T-cell (primary cell): ENCODE measurements around the gene GARIN1A. TPM values are rescaled to one million over a fixed set of nuclear protein-coding genes. Genes with fewer than 3 reads are reported as not detected.

ENCODE experiments used
- ATAC-seq, 4 experiments: fragments of 200-7000 bp in 3 of 4; fragments of 150-1000 bp in 1 of 4; cut with Tn5 transposase; replicated peaks in 1 of 4; 1 replicate in 3 of 4; 2 replicates in 1 of 4; pipeline ENCODE4 v1.10.0; 2021; ENCODE audit warnings: moderate library complexity in 3 of 4, mild to moderate bottlenecking in 2 of 4, moderate number of reproducible peaks in 1 of 4
- CTCF ChIA-PET, 2 donors: fragments of 300-600 bp; sonication (Branson Sonifier 250); formaldehyde crosslinking; loops; one replicate each; lab custom pipeline; 2022; ENCODE audit warnings: antibody characterized with exemption in 2 of 2; lab: Charles Lee
- POLR2A ChIA-PET, 2 donors: fragments of 300-600 bp; sonication (Branson Sonifier 250); formaldehyde crosslinking; loops; one replicate each; lab custom pipeline; 2022; ENCODE audit warnings: antibody characterized with exemption in 2 of 2; lab: Charles Lee
- DNase-seq, 35 experiments: peaks; one replicate each; pipeline versions ENCODE4 v3.0.0 to v3.0.0-alpha.2; 2013 to 2023
- H3K27ac ChIP-seq: one replicate; pipeline ENCODE4 v1.5.1; 2013; ENCODE audit warnings: low read length
- H3K27me3 ChIP-seq, 2 experiments: replicated peaks in 1 of 2; 1 replicate in 1 of 2; 2 replicates in 1 of 2; pipeline versions ENCODE4 v1.6.1 to v1.7.0; 2013; ENCODE audit warnings: low read length in 1 of 2, mixed read lengths in 1 of 2; ENCODE audit not compliant: control insufficient read depth in 2 of 2, insufficient read depth in 2 of 2; ENCODE audit errors: extremely low read depth in 1 of 2
- H3K36me3 ChIP-seq, 2 donors: 1 replicate in 1 of 2; 2 replicates in 1 of 2; pipeline versions ENCODE4 v1.6.1 to v1.7.0; 2013; ENCODE audit warnings: low read length in 1 of 2; ENCODE audit not compliant: control insufficient read depth in 2 of 2, insufficient read depth in 1 of 2; ENCODE audit errors: extremely low read depth in 1 of 2
- H3K4me1 ChIP-seq, 2 experiments: 1 replicate in 1 of 2; 2 replicates in 1 of 2; pipeline versions ENCODE4 v1.6.1 to v1.7.0; 2013; ENCODE audit warnings: low read length in 2 of 2, mixed read lengths in 1 of 2; ENCODE audit not compliant: insufficient read depth in 2 of 2, control insufficient read depth in 1 of 2; ENCODE audit errors: extremely low read depth in 1 of 2
- H3K4me3 ChIP-seq, 2 donors: 1 replicate in 1 of 2; 2 replicates in 1 of 2; pipeline versions ENCODE4 v1.5.1 to v1.7.0; 2013; ENCODE audit warnings: mild to moderate bottlenecking in 2 of 2, low read length in 1 of 2, moderate library complexity in 1 of 2; ENCODE audit not compliant: control insufficient read depth in 1 of 2; ENCODE audit errors: extremely low read depth in 1 of 2
- H3K9me3 ChIP-seq: 2 replicates; pipeline ENCODE4 v1.7.0; 2013
- H3K27ac Mint-ChIP-seq, 2 donors: one replicate each; pipeline ENCODE4 v1.8.0; 2020 to 2021; ENCODE audit warnings: mild to moderate bottlenecking in 2 of 2, mixed read lengths in 2 of 2
- H3K27me3 Mint-ChIP-seq, 2 donors: one replicate each; pipeline ENCODE4 v1.8.0; 2021 to 2022; ENCODE audit warnings: mixed read lengths in 2 of 2
- H3K36me3 Mint-ChIP-seq: one replicate; pipeline ENCODE4 v1.8.0; 2021; ENCODE audit warnings: mixed read lengths
- H3K4me1 Mint-ChIP-seq, 3 donors: one replicate each; pipeline ENCODE4 v1.8.0; 2020 to 2022; ENCODE audit warnings: mixed read lengths in 3 of 3, mild to moderate bottlenecking in 1 of 3
- H3K4me3 Mint-ChIP-seq, 3 donors: one replicate each; pipeline ENCODE4 v1.8.0; 2020 to 2022; ENCODE audit warnings: mild to moderate bottlenecking in 3 of 3, mixed read lengths in 3 of 3, moderate library complexity in 3 of 3
- H3K9me3 Mint-ChIP-seq, 3 donors: one replicate each; pipeline ENCODE4 v1.8.0; 2020 to 2022; ENCODE audit warnings: mixed read lengths in 3 of 3
- WGBS: methylation state at CpG from one replicate; pipeline ENCODE4 v1.1.5; 2013; ENCODE audit warnings: missing lambda C conversion rate; ENCODE audit not compliant: insufficient coverage; 5-methylcytosine and 5-hydroxymethylcytosine counted together
- total RNA-seq, 35 experiments: library from RNA in 6 of 35; stranded (reverse) in 6 of 35; fragments of 120-200 nt in 1 of 35; gene quantifications; one replicate each; pipeline versions ENCODE4 v1.2.1 to v1.2.4 and lab custom pipeline; 2013 to 2026

GARIN1A gene
- total RNA-seq, 5 donors from 2014 or later (not counting 1 experiment from before 2014, with no cell fraction given), result 1.4 to 3.7 (median 3.2) TPM

DNA sequence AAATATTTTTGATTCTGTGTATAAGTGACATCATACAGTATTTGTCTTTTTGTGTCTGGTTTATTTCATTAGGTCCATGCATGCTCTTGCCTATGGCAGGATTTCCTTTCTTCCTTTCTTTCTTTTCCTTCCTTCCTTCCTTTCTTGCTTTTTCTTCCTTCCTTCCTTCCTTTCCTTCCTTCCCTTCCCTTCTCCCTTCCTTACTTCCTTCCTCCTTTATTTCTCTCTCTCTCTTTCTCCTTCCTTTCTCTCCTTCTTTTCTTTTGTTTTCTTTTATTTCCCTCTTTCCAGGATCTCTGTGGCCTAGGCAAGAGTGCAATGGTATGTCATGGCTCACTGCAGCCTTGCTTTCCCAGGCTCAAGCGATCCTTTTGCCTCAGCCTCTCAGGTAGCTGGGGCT, 35.7 kb downstream of the GARIN1A start:
- Mint-ChIP-seq H3K4me3 (no peak overlapping the region), H3K27ac (no peak overlapping the region), H3K9me3 (no peaks in the 10 kb centered on the region), H3K36me3 (no peaks in the 10 kb centered on the region), H3K4me1 (peaks cover 0 to 6% (median 0%) of the 10 kb centered on the region in 3 donors), H3K27me3 (peaks cover 2 to 3% of the 10 kb centered on the region in 2 donors)
- H3K27me3 ChIP-seq, result no peaks in the 10 kb centered on the region
- H3K36me3 ChIP-seq, result no peaks in the 10 kb centered on the region
- no peak for DNase-seq
- no peaks in the 10 kb centered on the region for H3K9me3 ChIP-seq
- H3K27ac ChIP-seq, result no peak overlapping the region
- no peak for ATAC-seq
- WGBS, result no CpG with 5 or more reads among the region's 1 CpG
- CTCF ChIA-PET, result interaction anchor here (0.7 kb wide), 2 partner anchors 12 to 97 kb away, joined by 3 to 9 read pairs; no protein-coding TSS in a partner anchor
- H3K4me3 ChIP-seq, result no peak overlapping the region
- H3K4me1 ChIP-seq, result no peaks in the 10 kb centered on the region
- POLR2A ChIA-PET, result interaction anchor here in 1 of 2 donors (0.7 kb wide), 1 partner anchor 588 kb away, joined by 5 read pairs; no protein-coding TSS in a partner anchor

DNA sequence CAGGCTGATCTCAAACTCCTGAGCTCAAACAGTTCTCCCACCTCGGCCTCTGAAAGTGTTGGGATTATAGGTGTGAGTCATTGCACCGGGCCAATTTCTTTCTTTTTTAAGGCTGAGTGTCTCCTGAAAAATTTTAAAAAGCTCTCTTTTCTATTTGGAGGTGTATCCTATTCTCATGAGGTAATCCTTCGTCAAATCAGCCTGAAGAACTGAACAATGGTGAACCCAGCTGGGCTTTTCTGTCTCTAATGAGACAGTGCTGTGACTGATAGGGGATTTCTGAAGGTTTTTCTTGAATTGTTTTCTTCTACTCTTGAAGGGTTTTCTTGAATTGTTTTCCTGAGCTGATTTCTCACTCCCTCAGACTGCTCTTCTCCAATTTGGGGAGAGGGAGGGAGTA, 36.1 kb downstream of the GARIN1A start:
- Mint-ChIP-seq H3K4me1 (peaks cover 0 to 6% (median 0%) of the 10 kb centered on the region in 3 donors), H3K4me3 (no peak overlapping the region), H3K9me3 (no peaks in the 10 kb centered on the region), H3K27ac (no peak overlapping the region), H3K27me3 (peaks cover 2 to 3% of the 10 kb centered on the region in 2 donors), H3K36me3 (no peaks in the 10 kb centered on the region)
- no peaks in the 10 kb centered on the region for H3K36me3 ChIP-seq
- CTCF ChIA-PET, result interaction anchor here (0.7 kb wide), 2 partner anchors 12 to 96 kb away, joined by 3 to 9 read pairs; no protein-coding TSS in a partner anchor
- H3K4me1 ChIP-seq, result no peaks in the 10 kb centered on the region
- no peaks in the 10 kb centered on the region for H3K9me3 ChIP-seq
- peaks cover 0 to 3% of the 10 kb centered on the region in 2 experiments for H3K27me3 ChIP-seq
- WGBS, result no CpG with 5 or more reads among the region's 3 CpGs
- DNase-seq (no peak), ATAC-seq (no peak)
- no peak overlapping the region for H3K4me3 ChIP-seq
- POLR2A ChIA-PET, result interaction anchor here in 1 of 2 donors (0.6 to 0.7 kb wide), 2 partner anchors 23 to 587 kb away, joined by 3 to 5 read pairs; no protein-coding TSS in a partner anchor
- H3K27ac ChIP-seq, result no peak overlapping the region

DNA sequence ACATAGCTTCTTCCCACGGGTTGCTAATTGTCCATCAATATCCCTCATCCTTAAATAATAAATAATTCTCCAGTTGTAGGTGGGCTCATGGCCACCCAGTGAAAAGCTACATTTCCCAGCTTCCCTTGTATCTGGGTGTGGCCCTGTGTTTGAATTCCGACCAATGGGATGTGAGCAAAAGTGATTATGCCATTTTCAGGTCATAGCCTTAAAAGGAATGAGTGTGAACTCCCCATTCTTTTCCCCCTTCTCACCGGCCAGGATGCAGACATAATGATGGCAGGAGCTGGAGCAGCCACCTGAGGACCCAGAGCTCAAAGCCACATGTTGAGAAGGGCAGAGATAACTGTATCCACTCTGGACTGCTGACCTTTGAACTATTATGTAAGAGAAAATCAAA, 36.7 kb downstream of the GARIN1A start:
- DNase-seq (no peak), ATAC-seq (no peak)
- CTCF ChIA-PET, result no interaction called here
- Histone ChIP-seq H3K27ac (no peak overlapping the region), H3K9me3 (no peaks in the 10 kb centered on the region), H3K27me3 (peaks cover 0 to 3% of the 10 kb centered on the region in 2 experiments), H3K4me1 (no peaks in the 10 kb centered on the region), H3K36me3 (no peaks in the 10 kb centered on the region), H3K4me3 (no peak overlapping the region)
- H3K4me1 Mint-ChIP-seq, result peaks cover 0 to under 1% (median 0%) of the 10 kb centered on the region in 3 donors
- H3K36me3 Mint-ChIP-seq, result no peaks in the 10 kb centered on the region
- H3K4me3 Mint-ChIP-seq, result no peak overlapping the region
- no peak overlapping the region for H3K27ac Mint-ChIP-seq
- no peaks in the 10 kb centered on the region for H3K9me3 Mint-ChIP-seq
- peaks cover under 1 to 2% of the 10 kb centered on the region in 2 donors for H3K27me3 Mint-ChIP-seq
- no CpG with 5 or more reads among the region's 3 CpGs for WGBS
- POLR2A ChIA-PET, result interaction anchor here (0.6 kb wide), 2 partner anchors 24 to 940 kb away, joined by 3 to 8 read pairs; no protein-coding TSS in a partner anchor

DNA sequence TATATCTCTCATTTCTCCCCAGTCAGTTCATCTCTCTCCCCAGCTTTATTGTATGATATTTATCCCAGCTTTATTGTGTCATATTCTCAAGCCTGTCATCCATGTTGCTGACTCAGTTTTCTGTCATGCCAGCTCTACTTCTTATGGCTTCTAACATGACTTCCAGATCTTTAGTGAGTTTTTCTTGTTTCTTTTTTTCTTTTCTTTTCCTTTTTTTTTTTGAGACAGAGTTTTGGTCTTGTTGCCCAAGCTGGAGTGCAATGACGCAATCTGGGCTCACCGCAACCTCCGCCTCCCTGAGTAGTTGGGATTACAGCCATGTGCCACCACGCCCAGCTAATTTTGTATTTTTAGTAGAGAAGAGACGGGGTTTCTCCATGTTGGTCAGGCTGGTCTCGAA, 38.4 kb downstream of the GARIN1A start:
- Mint-ChIP-seq H3K4me1 (no peaks in the 10 kb centered on the region), H3K9me3 (no peaks in the 10 kb centered on the region), H3K27me3 (peaks cover 8 to 14% of the 10 kb centered on the region in 2 donors), H3K27ac (no peak overlapping the region), H3K4me3 (no peak overlapping the region), H3K36me3 (no peaks in the 10 kb centered on the region)
- no peak for DNase-seq
- Histone ChIP-seq H3K4me3 (no peak overlapping the region), H3K27ac (no peak overlapping the region), H3K4me1 (no peaks in the 10 kb centered on the region), H3K27me3 (peaks cover 0 to 13% of the 10 kb centered on the region in 2 experiments), H3K9me3 (no peaks in the 10 kb centered on the region), H3K36me3 (no peaks in the 10 kb centered on the region)
- ATAC-seq, result no peak
- WGBS, result 100% methylated on average over 3 of the region's 6 CpGs
- POLR2A ChIA-PET, result no interaction called here
- CTCF ChIA-PET, result no interaction called here

DNA sequence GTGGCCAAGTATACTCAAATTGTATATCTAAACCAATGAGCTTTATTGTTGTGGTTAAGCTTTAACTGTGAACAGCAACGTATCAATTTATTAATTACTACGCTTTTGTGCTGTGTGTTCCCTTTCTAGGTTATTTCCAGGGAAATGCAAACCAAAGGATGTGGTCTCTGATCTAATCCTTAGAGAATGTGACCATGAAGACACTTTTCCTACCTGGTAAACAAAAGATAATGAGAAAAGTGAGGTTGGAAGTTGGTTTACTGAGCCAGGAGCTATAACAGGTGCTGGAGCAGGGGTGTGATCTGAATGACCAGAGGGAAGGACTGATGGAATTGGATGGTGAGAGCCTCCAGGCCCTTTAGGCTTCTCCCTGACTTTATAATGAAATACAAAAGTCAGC, 41.7 kb downstream of the GARIN1A start:
- no peaks in the 10 kb centered on the region for H3K9me3 Mint-ChIP-seq
- WGBS, result no CpG with 5 or more reads among the region's 2 CpGs
- ATAC-seq, result no peak
- ChIA-PET CTCF (interaction anchor here in 1 of 2 donors (0.6 kb wide), 1 partner anchor 42 kb away, joined by 3 read pairs; no protein-coding TSS in a partner anchor), POLR2A (no interaction called here)
- peaks cover 14 to 23% of the 10 kb centered on the region in 2 donors for H3K27me3 Mint-ChIP-seq
- no peak overlapping the region for H3K4me3 Mint-ChIP-seq
- no peak overlapping the region for H3K4me3 ChIP-seq
- no peak overlapping the region for H3K27ac Mint-ChIP-seq
- no peaks in the 10 kb centered on the region for H3K9me3 ChIP-seq
- no peaks in the 10 kb centered on the region for H3K4me1 ChIP-seq
- no peaks in the 10 kb centered on the region for H3K36me3 Mint-ChIP-seq
- H3K36me3 ChIP-seq, result no peaks in the 10 kb centered on the region
- no peaks in the 10 kb centered on the region for H3K4me1 Mint-ChIP-seq
- H3K27ac ChIP-seq, result no peak overlapping the region
- peaks cover 0 to 23% of the 10 kb centered on the region in 2 experiments for H3K27me3 ChIP-seq
- DNase-seq, result no peak

DNA sequence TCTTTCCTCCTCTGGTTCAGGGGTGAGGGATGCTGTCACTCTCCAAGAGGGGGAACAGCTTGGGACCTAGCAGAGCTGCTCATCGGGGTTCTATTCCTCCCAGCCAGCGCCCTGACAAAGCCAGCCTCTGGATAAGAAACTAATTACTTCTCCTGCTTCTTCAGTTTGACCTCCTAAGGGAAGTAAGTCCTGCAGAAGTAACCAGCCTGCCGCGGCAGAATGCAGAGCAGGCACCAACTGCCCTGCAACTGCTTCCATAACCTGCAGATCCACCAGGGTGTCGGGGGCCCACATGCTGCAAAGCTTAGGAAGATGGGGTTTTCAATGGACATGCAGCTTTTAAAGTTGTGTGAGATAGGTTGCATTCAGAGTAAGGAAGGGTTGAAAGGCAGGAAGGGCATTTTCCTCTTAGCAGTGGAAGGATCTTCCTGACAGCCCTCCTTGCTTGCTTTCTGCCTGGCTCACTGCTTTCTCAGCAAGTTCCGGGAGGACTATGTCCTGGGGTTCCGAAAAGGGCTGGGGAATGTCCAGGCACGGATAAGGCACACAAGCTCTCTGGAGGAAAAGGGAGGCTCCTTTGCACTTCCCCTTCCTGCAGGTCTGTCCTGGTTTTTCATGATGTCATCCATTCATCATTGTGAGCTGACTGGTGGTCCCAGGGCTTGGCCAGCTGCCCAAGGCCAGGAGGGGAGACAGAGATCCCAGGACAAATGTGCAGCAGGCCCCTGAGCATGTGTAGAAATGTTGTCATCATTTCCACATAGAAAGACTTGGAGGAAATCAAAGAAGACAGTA, 42.8 kb downstream of the GARIN1A start:
- H3K4me1 ChIP-seq, result no peaks in the 10 kb centered on the region
- H3K27ac Mint-ChIP-seq, result no peak overlapping the region
- H3K36me3 ChIP-seq, result no peaks in the 10 kb centered on the region
- ATAC-seq (no peak), DNase-seq (no peak)
- H3K4me3 ChIP-seq, result no peak overlapping the region
- H3K9me3 Mint-ChIP-seq, result no peaks in the 10 kb centered on the region
- 80% methylated on average over 5 of the region's 8 CpGs for WGBS
- H3K27ac ChIP-seq, result no peak overlapping the region
- no peaks in the 10 kb centered on the region for H3K4me1 Mint-ChIP-seq
- POLR2A ChIA-PET, result no interaction called here
- no peak overlapping the region for H3K4me3 Mint-ChIP-seq
- no peaks in the 10 kb centered on the region for H3K9me3 ChIP-seq
- H3K36me3 Mint-ChIP-seq, result no peaks in the 10 kb centered on the region
- H3K27me3 Mint-ChIP-seq, result peaks cover 14 to 23% of the 10 kb centered on the region in 2 donors
- peaks cover 0 to 23% of the 10 kb centered on the region in 2 experiments for H3K27me3 ChIP-seq
- CTCF ChIA-PET, result interaction anchor here in 1 of 2 donors (0.5 kb wide), 1 partner anchor 36 kb away, joined by 4 read pairs; no protein-coding TSS in a partner anchor
